Measurements from ENCODE around the gene BAK1.

GRCh38 chr6:33581186-33581585, 1.1 kb upstream of the BAK1 start:
- TF ChIP-seq CTCF (IDR thresholded peaks at IDR 0.05) (no peak), POLR2A (IDR thresholded peaks at IDR 0.05) (no peak), POLR2AphosphoS5 (IDR thresholded peaks at IDR 0.05) (no peak)

All from stomach (tissue), 4 donors.